GM18909 (cell line): Measurements from ENCODE around the gene APMAP.
"Not testable (repeated sequence)": the region's sequence is repeated elsewhere in the genome, so short reads cannot be mapped to it uniquely, and the experiment has no call there.

Source experiments
- ATAC-seq: cut with Tn5 transposase; IDR thresholded peaks from one replicate; pipeline ENCODE4 v1.9.1; 2021; ENCODE audit warnings: mild to moderate bottlenecking; ENCODE audit not compliant: unreplicated experiment, poor library complexity

The APMAP gene

GRCh38 chr20:24956001-24956841, 36.3 kb downstream of the APMAP start:
- ATAC-seq: no peak

GRCh38 chr20:24955045-24955444, 37.5 kb downstream of the APMAP start:
- ATAC-seq: peak; percentile 86

- ATAC-seq: no peak
Observed at GRCh38 chr20:24954566-24954965, 38.0 kb downstream of the APMAP start.

GRCh38 chr20:24954151-24954550, 38.4 kb downstream of the APMAP start:
- ATAC-seq: no peak

GRCh38 chr20:24953621-24954133, 38.9 kb downstream of the APMAP start:
- ATAC-seq: no peak

GRCh38 chr20:24953209-24953575, 39.4 kb downstream of the APMAP start:
- ATAC-seq: no peak

- no peak for ATAC-seq
Observed at GRCh38 chr20:24952376-24953208, 40.0 kb downstream of the APMAP start.

GRCh38 chr20:24951536-24952083, 40.9 kb downstream of the APMAP start:
- ATAC-seq: no peak

GRCh38 chr20:24950836-24951525, 41.6 kb downstream of the APMAP start:
- ATAC-seq: no peak

GRCh38 chr20:24950128-24950835, 42.3 kb downstream of the APMAP start:
- no peak for ATAC-seq

GRCh38 chr20:24949756-24950127, 42.8 kb downstream of the APMAP start:
- ATAC-seq: peak; percentile 27

GRCh38 chr20:24948939-24949679, 43.4 kb downstream of the APMAP start, which contains the start of gene CST7:
TSS of gene CST7 (plus strand) at chr20:24949269. CDS start at chr20:24949506, 237 bp downstream.
- ATAC-seq: peak; percentile 76

- not testable (repeated sequence) for ATAC-seq
Observed at GRCh38 chr20:24948396-24948938, 44.1 kb downstream of the APMAP start.

- not testable (repeated sequence) for ATAC-seq
Observed at GRCh38 chr20:24946376-24946775, 46.2 kb downstream of the APMAP start.

- ATAC-seq: no peak
Observed at GRCh38 chr20:24943731-24944130, 48.8 kb downstream of the APMAP start.

- no peak for ATAC-seq
Observed at GRCh38 chr20:24943196-24943595, 49.4 kb downstream of the APMAP start.

- no peak for ATAC-seq
Observed at GRCh38 chr20:24942679-24943078, 49.9 kb downstream of the APMAP start.

- ATAC-seq: no peak
Observed at GRCh38 chr20:24939036-24939435, 53.5 kb downstream of the APMAP start.

- no peak for ATAC-seq
Observed at GRCh38 chr20:24938498-24938897, 54.1 kb downstream of the APMAP start.
